Measurements from ENCODE around the gene EPB41.

DNA sequence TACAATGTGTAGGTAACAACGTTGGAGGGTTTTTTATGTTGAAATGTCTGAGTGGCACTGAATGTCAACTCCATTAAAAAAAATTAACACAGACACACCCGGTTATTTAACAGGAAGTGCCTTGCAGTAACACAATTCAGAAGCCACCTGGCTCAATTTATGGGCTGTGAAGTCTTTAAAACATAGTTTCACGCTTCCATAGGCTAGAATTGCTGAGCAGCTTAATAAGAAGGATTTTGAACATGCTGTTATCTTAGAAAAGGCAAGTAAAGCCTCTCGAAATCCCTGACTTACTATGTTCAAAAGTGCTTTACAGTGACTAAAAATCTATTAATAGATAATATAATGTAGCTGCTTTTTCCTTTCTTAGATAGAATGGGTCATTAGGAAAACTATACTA lies 247.7 kb downstream of the EPB41 start:
- TF ChIP-seq EGR1 (conservative IDR thresholded peaks at IDR 0.05): no peak
- TF ChIP-seq TOE1 (IDR thresholded peaks at IDR 0.05; ENCODE audit: borderline replicate concordance): no peak
- no peak for TF ChIP-seq TOE1 (CRISPR knock-in tag; IDR thresholded peaks at IDR 0.05; ENCODE audit: borderline replicate concordance, low read depth)
- TF ChIP-seq, protein P1, sequence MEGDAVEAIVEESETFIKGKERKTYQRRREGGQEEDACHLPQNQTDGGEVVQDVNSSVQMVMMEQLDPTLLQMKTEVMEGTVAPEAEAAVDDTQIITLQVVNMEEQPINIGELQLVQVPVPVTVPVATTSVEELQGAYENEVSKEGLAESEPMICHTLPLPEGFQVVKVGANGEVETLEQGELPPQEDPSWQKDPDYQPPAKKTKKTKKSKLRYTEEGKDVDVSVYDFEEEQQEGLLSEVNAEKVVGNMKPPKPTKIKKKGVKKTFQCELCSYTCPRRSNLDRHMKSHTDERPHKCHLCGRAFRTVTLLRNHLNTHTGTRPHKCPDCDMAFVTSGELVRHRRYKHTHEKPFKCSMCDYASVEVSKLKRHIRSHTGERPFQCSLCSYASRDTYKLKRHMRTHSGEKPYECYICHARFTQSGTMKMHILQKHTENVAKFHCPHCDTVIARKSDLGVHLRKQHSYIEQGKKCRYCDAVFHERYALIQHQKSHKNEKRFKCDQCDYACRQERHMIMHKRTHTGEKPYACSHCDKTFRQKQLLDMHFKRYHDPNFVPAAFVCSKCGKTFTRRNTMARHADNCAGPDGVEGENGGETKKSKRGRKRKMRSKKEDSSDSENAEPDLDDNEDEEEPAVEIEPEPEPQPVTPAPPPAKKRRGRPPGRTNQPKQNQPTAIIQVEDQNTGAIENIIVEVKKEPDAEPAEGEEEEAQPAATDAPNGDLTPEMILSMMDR (IDR thresholded peaks at IDR 0.05 in 2 of 3, conservative IDR thresholded peaks at IDR 0.05 in 1 of 3; ENCODE audit: insufficient read depth in 2 of 3, low read depth in 1 of 3, low read length in 3 of 3): no peak
- TF ChIP-seq CEBPB (tag; IDR thresholded peaks at IDR 0.05): no peak
- no peak for TF ChIP-seq CEBPZ (IDR thresholded peaks at IDR 0.05; ENCODE audit: borderline replicate concordance, low read depth, low read length)
